SU-DHL-6 (cell line): ENCODE measurements around the gene SELENBP1.

Experiments used
- EZH2phosphoT487 ChIP-seq: fragments of 200-600 bp; sonication (generic), shearing (Covaris generic); conservative IDR thresholded peaks from 2 replicates; pipeline ENCODE4 v1.6.1; 2018; ENCODE audit warnings: mild to moderate bottlenecking, antibody characterized with exemption, low read length, moderate library complexity, mixed read lengths
- TF ChIP-seq, protein P1 (sequence below): fragments of 200-600 bp; sonication (generic); IDR thresholded peaks from one replicate; pipeline ENCODE4 v1.5.1; 2017; ENCODE audit warnings: antibody characterized with exemption, mild to moderate bottlenecking, low read length, moderate library complexity; ENCODE audit not compliant: insufficient read depth, poor library complexity, severe bottlenecking

DNA sequence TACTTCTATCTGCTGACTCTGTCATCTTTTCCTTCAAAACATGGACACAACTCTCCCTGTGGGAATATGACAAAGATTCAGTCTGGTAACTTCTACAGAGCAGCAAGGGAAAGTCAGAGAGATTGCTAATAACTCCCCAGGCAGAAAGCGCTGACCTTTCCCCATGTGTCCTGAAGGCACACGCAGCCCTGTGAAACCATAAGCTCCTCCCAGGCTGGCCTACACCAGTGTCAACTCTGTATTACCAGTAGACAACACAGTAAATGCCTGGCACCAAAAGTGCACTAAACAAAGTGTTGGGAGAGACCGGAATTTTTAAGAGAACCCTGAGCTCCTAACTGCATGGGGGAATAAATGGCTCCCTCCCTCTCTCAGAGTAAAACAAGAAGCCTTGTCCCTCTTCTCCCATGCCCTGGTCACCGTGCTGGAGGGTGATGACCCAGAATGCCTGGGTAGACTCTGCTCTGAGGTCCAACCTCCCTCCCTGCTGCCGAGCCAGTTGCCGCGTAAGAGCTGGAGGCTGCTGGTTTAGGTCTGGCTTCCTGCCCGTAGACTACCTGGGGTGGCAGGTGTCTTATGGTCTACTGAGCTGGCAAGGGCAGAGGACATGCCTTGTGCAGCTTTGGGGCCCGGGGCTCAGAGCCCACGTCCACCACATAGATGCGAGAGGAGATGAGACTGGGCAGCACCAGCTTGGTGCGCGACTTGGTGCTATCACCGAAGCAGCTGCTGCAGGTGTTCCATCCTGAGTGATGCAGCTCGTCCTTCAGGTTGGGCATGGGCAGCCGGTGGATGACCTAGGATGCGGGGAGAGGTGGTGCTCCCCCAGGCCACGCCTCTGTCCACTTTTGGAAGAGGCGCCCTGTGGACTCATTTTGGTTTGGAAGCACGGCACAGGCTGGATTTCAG, 3.9 kb downstream of the SELENBP1 start:
- TF ChIP-seq, protein P1, sequence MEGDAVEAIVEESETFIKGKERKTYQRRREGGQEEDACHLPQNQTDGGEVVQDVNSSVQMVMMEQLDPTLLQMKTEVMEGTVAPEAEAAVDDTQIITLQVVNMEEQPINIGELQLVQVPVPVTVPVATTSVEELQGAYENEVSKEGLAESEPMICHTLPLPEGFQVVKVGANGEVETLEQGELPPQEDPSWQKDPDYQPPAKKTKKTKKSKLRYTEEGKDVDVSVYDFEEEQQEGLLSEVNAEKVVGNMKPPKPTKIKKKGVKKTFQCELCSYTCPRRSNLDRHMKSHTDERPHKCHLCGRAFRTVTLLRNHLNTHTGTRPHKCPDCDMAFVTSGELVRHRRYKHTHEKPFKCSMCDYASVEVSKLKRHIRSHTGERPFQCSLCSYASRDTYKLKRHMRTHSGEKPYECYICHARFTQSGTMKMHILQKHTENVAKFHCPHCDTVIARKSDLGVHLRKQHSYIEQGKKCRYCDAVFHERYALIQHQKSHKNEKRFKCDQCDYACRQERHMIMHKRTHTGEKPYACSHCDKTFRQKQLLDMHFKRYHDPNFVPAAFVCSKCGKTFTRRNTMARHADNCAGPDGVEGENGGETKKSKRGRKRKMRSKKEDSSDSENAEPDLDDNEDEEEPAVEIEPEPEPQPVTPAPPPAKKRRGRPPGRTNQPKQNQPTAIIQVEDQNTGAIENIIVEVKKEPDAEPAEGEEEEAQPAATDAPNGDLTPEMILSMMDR: no peak
- TF ChIP-seq EZH2phosphoT487: no peak
